Suprapubic skin (tissue), 4 donors: ENCODE results near the gene EXOSC2. TPM values are rescaled to one million over a fixed set of nuclear protein-coding genes. Genes with fewer than 3 reads are reported as not detected.

Experiments used
- DNase-seq, 2 donors: peaks; one replicate each; pipeline ENCODE4 v3.0.0-alpha.2; 2019; ENCODE audit warnings: low spot score in 2 of 2
- H3K27ac ChIP-seq: fragments of 200-600 bp; sonication (generic); one replicate; pipeline ENCODE4 v1.5.1; 2019
- H3K27me3 ChIP-seq: fragments of 200-600 bp; sonication (generic); one replicate; pipeline ENCODE4 v1.5.1; 2019
- H3K36me3 ChIP-seq: fragments of 200-600 bp; sonication (generic); one replicate; pipeline ENCODE4 v1.5.1; 2019
- H3K4me1 ChIP-seq: fragments of 200-600 bp; sonication (generic); one replicate; pipeline ENCODE4 v1.5.1; 2019
- H3K4me3 ChIP-seq: fragments of 200-600 bp; sonication (generic); one replicate; pipeline ENCODE4 v1.5.1; 2019; ENCODE audit warnings: mild to moderate bottlenecking
- H3K9me3 ChIP-seq: fragments of 200-600 bp; sonication (generic); one replicate; pipeline ENCODE4 v1.5.1; 2019
- CTCF ChIP-seq, 2 donors: fragments of 200-600 bp in 1 of 2; fragments of 450-650 bp in 1 of 2; sonication (generic) in 1 of 2; IDR thresholded peaks; one replicate each; pipeline ENCODE4 v1.5.1; 2016 to 2019; ENCODE audit warnings: antibody characterized with exemption in 2 of 2, mild to moderate bottlenecking in 1 of 2, moderate library complexity in 1 of 2
- EP300 ChIP-seq: sonication (generic); formaldehyde crosslinking; IDR thresholded peaks from one replicate; pipeline ENCODE4 v1.6.1; 2017; ENCODE audit warnings: antibody characterized with exemption
- POLR2A ChIP-seq, 2 donors: fragments of 450-650 bp; IDR thresholded peaks; one replicate each; pipeline ENCODE4 v1.6.1; 2017; ENCODE audit warnings: antibody characterized with exemption in 2 of 2, mild to moderate bottlenecking in 2 of 2, moderate library complexity in 2 of 2
- POLR2AphosphoS5 ChIP-seq, 3 donors: sonication (generic); formaldehyde crosslinking; IDR thresholded peaks; one replicate each; pipeline ENCODE4 v1.6.1; 2017; ENCODE audit warnings: antibody characterized with exemption in 3 of 3
- WGBS: methylation state at CpG from one replicate; pipeline ENCODE4 v1.1.5; 2018; 5-methylcytosine and 5-hydroxymethylcytosine counted together
- total RNA-seq, 4 donors: library from RNA; depleted of rRNA; stranded (reverse); fragments of >200 nt; gene quantifications; one replicate each; pipeline ENCODE4 v1.1.0, GENCODE V29; 2016

EXOSC2 gene
- total RNA-seq, 4 donors from 2014 or later, result 19.5 to 30.4 (median 23.8) TPM

GRCh38 chr9:130728721-130729120, 35.1 kb downstream of the EXOSC2 start:
- Histone ChIP-seq H3K27ac (no peak overlapping the region), H3K9me3 (no peaks in the 10 kb centered on the region), H3K36me3 (no peaks in the 10 kb centered on the region), H3K4me3 (no peak overlapping the region), H3K4me1 (peaks cover 3% of the 10 kb centered on the region), H3K27me3 (no peaks in the 10 kb centered on the region)
- TF ChIP-seq CTCF (IDR thresholded peaks at IDR 0.05), result no peak
- TF ChIP-seq POLR2AphosphoS5 (IDR thresholded peaks at IDR 0.05), result no peak
- no peak for TF ChIP-seq POLR2A (IDR thresholded peaks at IDR 0.05)
- TF ChIP-seq EP300, result no peak
- WGBS, result 34% methylated on average over 3 of the region's 3 CpGs
- no peak for DNase-seq

GRCh38 chr9:130729145-130729544, 35.6 kb downstream of the EXOSC2 start:
- 97% methylated on average over 2 of the region's 2 CpGs for WGBS
- no peak overlapping the region for H3K4me3 ChIP-seq
- H3K4me1 ChIP-seq, result peaks cover 3% of the 10 kb centered on the region
- TF ChIP-seq POLR2AphosphoS5 (IDR thresholded peaks at IDR 0.05), result no peak
- TF ChIP-seq EP300, result no peak
- no peak for TF ChIP-seq CTCF (IDR thresholded peaks at IDR 0.05)
- TF ChIP-seq POLR2A (IDR thresholded peaks at IDR 0.05), result no peak
- H3K27ac ChIP-seq, result no peak overlapping the region
- H3K27me3 ChIP-seq, result no peaks in the 10 kb centered on the region
- no peaks in the 10 kb centered on the region for H3K36me3 ChIP-seq
- DNase-seq, result no peak
- no peaks in the 10 kb centered on the region for H3K9me3 ChIP-seq

GRCh38 chr9:130731355-130731754, 37.8 kb downstream of the EXOSC2 start:
- 87% methylated on average over 2 of the region's 2 CpGs for WGBS
- Histone ChIP-seq H3K9me3 (no peaks in the 10 kb centered on the region), H3K4me3 (no peak overlapping the region), H3K36me3 (no peaks in the 10 kb centered on the region), H3K27me3 (no peaks in the 10 kb centered on the region), H3K27ac (no peak overlapping the region), H3K4me1 (peaks cover 3% of the 10 kb centered on the region)
- no peak for DNase-seq
- TF ChIP-seq EP300 (no peak), POLR2AphosphoS5 (IDR thresholded peaks at IDR 0.05) (no peak), CTCF (IDR thresholded peaks at IDR 0.05) (no peak), POLR2A (IDR thresholded peaks at IDR 0.05) (no peak)

- no peak for DNase-seq
- 55% methylated on average over 2 of the region's 2 CpGs for WGBS
- Histone ChIP-seq H3K4me3 (no peak overlapping the region), H3K36me3 (no peaks in the 10 kb centered on the region), H3K27ac (no peak overlapping the region), H3K9me3 (no peaks in the 10 kb centered on the region), H3K4me1 (peaks cover 3% of the 10 kb centered on the region), H3K27me3 (no peaks in the 10 kb centered on the region)
- TF ChIP-seq POLR2AphosphoS5 (IDR thresholded peaks at IDR 0.05), result no peak
- TF ChIP-seq EP300, result no peak
Measured at GRCh38 chr9:130732136-130732535, 38.6 kb downstream of the EXOSC2 start.

- no peak overlapping the region for H3K27ac ChIP-seq
- no peaks in the 10 kb centered on the region for H3K27me3 ChIP-seq
- 71% methylated on average over 5 of the region's 5 CpGs for WGBS
- no peak for TF ChIP-seq EP300
- no peak for TF ChIP-seq POLR2A (IDR thresholded peaks at IDR 0.05)
- TF ChIP-seq POLR2AphosphoS5 (IDR thresholded peaks at IDR 0.05), result no peak
- no peak for TF ChIP-seq CTCF (IDR thresholded peaks at IDR 0.05)
- no peaks in the 10 kb centered on the region for H3K9me3 ChIP-seq
- H3K4me1 ChIP-seq, result peaks cover 3% of the 10 kb centered on the region
- no peak for DNase-seq
- H3K36me3 ChIP-seq, result no peaks in the 10 kb centered on the region
- H3K4me3 ChIP-seq, result no peak overlapping the region
Measured at GRCh38 chr9:130732793-130733221, 39.2 kb downstream of the EXOSC2 start.

GRCh38 chr9:130735566-130735965, 42.0 kb downstream of the EXOSC2 start:
- DNase-seq, result no peak
- TF ChIP-seq POLR2AphosphoS5 (IDR thresholded peaks at IDR 0.05) (no peak), CTCF (IDR thresholded peaks at IDR 0.05) (no peak), EP300 (no peak), POLR2A (IDR thresholded peaks at IDR 0.05) (no peak)
- no peak overlapping the region for H3K4me3 ChIP-seq
- H3K36me3 ChIP-seq, result no peaks in the 10 kb centered on the region
- no peak overlapping the region for H3K27ac ChIP-seq
- peaks cover 3% of the 10 kb centered on the region for H3K4me1 ChIP-seq
- no peaks in the 10 kb centered on the region for H3K9me3 ChIP-seq
- 91% methylated on average over 4 of the region's 4 CpGs for WGBS
- no peaks in the 10 kb centered on the region for H3K27me3 ChIP-seq
